WTC11 (cell line): Measurements from ENCODE around the gene DOCK8. TPM values are rescaled to one million over a fixed set of nuclear protein-coding genes. Genes with fewer than 3 reads are reported as not detected.

ENCODE experiments used
- ATAC-seq: fragments of 200-7000 bp; cut with Tn5 transposase; 2 replicates; pipeline ENCODE4 v1.10.0; 2021; ENCODE audit warnings: mild to moderate bottlenecking, moderate library complexity
- CTCF ChIA-PET: fragments of 300-600 bp; sonication (Branson Sonifier 250); formaldehyde crosslinking; loops from one replicate; lab custom pipeline; 2021; ENCODE audit warnings: antibody characterized with exemption; lab: Charles Lee
- POLR2A ChIA-PET: fragments of 350-600 bp; sonication (Branson Sonifier 250); formaldehyde crosslinking; loops from one replicate; lab custom pipeline; 2021; ENCODE audit warnings: antibody characterized with exemption; lab: Charles Lee
- DNase-seq: peaks from one replicate; pipeline ENCODE4 v3.0.0; 2021; ENCODE audit warnings: low spot score
- H3K27ac Mint-ChIP-seq: 2 replicates; pipeline ENCODE4 v1.8.0; 2021; ENCODE audit warnings: mixed read lengths
- H3K27me3 Mint-ChIP-seq: 2 replicates; pipeline ENCODE4 v1.8.0; 2021; ENCODE audit warnings: low read depth, mild to moderate bottlenecking, moderate library complexity, mixed read lengths
- H3K36me3 Mint-ChIP-seq: 2 replicates; pipeline ENCODE4 v1.8.0; 2021; ENCODE audit warnings: mixed read lengths
- H3K4me1 Mint-ChIP-seq: 2 replicates; pipeline ENCODE4 v1.8.0; 2022; ENCODE audit warnings: mixed read lengths
- H3K4me3 Mint-ChIP-seq: 2 replicates; pipeline ENCODE4 v1.8.0; 2021; ENCODE audit warnings: mild to moderate bottlenecking, moderate library complexity, mixed read lengths
- H3K9me3 Mint-ChIP-seq: 2 replicates; pipeline ENCODE4 v1.8.0; 2021; ENCODE audit warnings: mixed read lengths
- AR ChIP-seq: fragments of 250-450 bp; sonication (Bioruptor Pico); IDR thresholded peaks from 2 replicates; pipeline ENCODE4 v1.9.0; 2021; ENCODE audit warnings: mild to moderate bottlenecking
- ATF2 ChIP-seq: sonication (generic); formaldehyde crosslinking; IDR thresholded peaks from 2 replicates; pipeline ENCODE4 v1.8.1; 2022; ENCODE audit warnings: low read depth, missing genetic modification reagents, borderline replicate concordance
- E2F1 ChIP-seq: sonication (generic); formaldehyde crosslinking; IDR thresholded peaks from 2 replicates; pipeline ENCODE4 v1.8.0; 2022; ENCODE audit warnings: mild to moderate bottlenecking, missing genetic modification reagents
- IRF1 ChIP-seq: sonication (generic); formaldehyde crosslinking; IDR thresholded peaks from 2 replicates; pipeline ENCODE4 v1.8.0; 2023; ENCODE audit warnings: missing genetic modification reagents
- IRF2 ChIP-seq: sonication (generic); formaldehyde crosslinking; IDR thresholded peaks from 2 replicates; pipeline ENCODE4 v1.8.0; 2022; ENCODE audit warnings: low read depth, missing genetic modification reagents, borderline replicate concordance
- MLX ChIP-seq: sonication (generic); formaldehyde crosslinking; IDR thresholded peaks from 2 replicates; pipeline ENCODE4 v1.8.1; 2023; ENCODE audit warnings: mild to moderate bottlenecking, missing genetic modification reagents, moderate library complexity
- ZBTB43 ChIP-seq: sonication (generic); formaldehyde crosslinking; IDR thresholded peaks from 2 replicates; pipeline ENCODE4 v1.8.1; 2023; ENCODE audit warnings: mild to moderate bottlenecking, missing genetic modification reagents
- ZNF416 ChIP-seq: fragments of 250-450 bp; sonication (Bioruptor Pico); IDR thresholded peaks from 2 replicates; pipeline ENCODE4 v1.9.0; 2021; ENCODE audit warnings: mild to moderate bottlenecking, inconsistent platforms
- ZNF532 ChIP-seq: fragments of 250-450 bp; sonication (Bioruptor Pico); IDR thresholded peaks from 2 replicates; pipeline ENCODE4 v1.9.0; 2021; ENCODE audit warnings: mild to moderate bottlenecking, borderline replicate concordance
- total RNA-seq: library from RNA; stranded (reverse); gene quantifications from 3 replicates; pipeline ENCODE4 v1.2.3, GENCODE V29; 2021

Gene DOCK8
- total RNA-seq, 1 experiment from 2014 or later = 3.2 TPM

- no peak for TF ChIP-seq MLX (CRISPR knock-in tag)
- no peak for TF ChIP-seq ZNF532 (CRISPR knock-in tag)
- TF ChIP-seq ZBTB43 (CRISPR knock-in tag) = no peak
- TF ChIP-seq ZNF416 (CRISPR knock-in tag) = no peak
Measured at GRCh38 chr9:292915-293314, 78.2 kb downstream of the DOCK8 start (continued).

GRCh38 chr9:295576-295975 lies 80.9 kb downstream of the DOCK8 start:
- TF ChIP-seq IRF2 (CRISPR knock-in tag) (no peak), ATF2 (CRISPR knock-in tag) (no peak), E2F1 (CRISPR knock-in tag) (no peak), IRF1 (no peak), AR (CRISPR knock-in tag) (no peak), ZNF532 (CRISPR knock-in tag) (no peak)
- Mint-ChIP-seq H3K27me3 (no peaks in the 10 kb centered on the region; the same call in 1 of the 2 replicates), H3K9me3 (peaks cover 4% of the 10 kb centered on the region; the same call in 1 of the 2 replicates), H3K4me3 (no peak overlapping the region), H3K36me3 (no peaks in the 10 kb centered on the region), H3K27ac (no peak overlapping the region), H3K4me1 (0 out of 2 replicates have a peak, but pooled peaks cover 2% of the 10 kb centered on the region)
- POLR2A ChIA-PET = no interaction called here
- ATAC-seq = no peak
- DNase-seq = no peak
- CTCF ChIA-PET = no interaction called here
